B cell (primary cell): Measurements from ENCODE around the gene SUCLG1. TPM values are rescaled to one million over a fixed set of nuclear protein-coding genes. Genes with fewer than 3 reads are reported as not detected.

Source experiments
- ATAC-seq: fragments of 200-7000 bp; cut with Tn5 transposase; one replicate; pipeline ENCODE4 v1.10.0; 2021; ENCODE audit warnings: low read depth, mild to moderate bottlenecking, moderate number of reproducible peaks, moderate library complexity
- CTCF ChIA-PET: fragments of 350-600 bp; sonication (Branson Sonifier 250); formaldehyde crosslinking; loops from one replicate; lab custom pipeline; 2021; ENCODE audit warnings: antibody characterized with exemption, inconsistent platforms; lab: Charles Lee
- POLR2A ChIA-PET: fragments of 350-600 bp; sonication (Branson Sonifier 250); formaldehyde crosslinking; loops from one replicate; lab custom pipeline; 2021; ENCODE audit warnings: antibody characterized with exemption; lab: Charles Lee
- DNase-seq: peaks from one replicate; pipeline ENCODE4 v3.0.0; 2013
- H2AFZ ChIP-seq: 2 replicates; pipeline ENCODE4 v1.6.1; 2012; ENCODE audit warnings: mild to moderate bottlenecking, low read depth, low read length; ENCODE audit not compliant: insufficient read depth, poor library complexity, severe bottlenecking
- H3K27ac ChIP-seq, 2 donors: 1 replicate in 1 of 2; 2 replicates in 1 of 2; pipeline ENCODE4 v1.5.1; 2012 to 2013; ENCODE audit warnings: low read length in 2 of 2, mild to moderate bottlenecking in 2 of 2, moderate library complexity in 1 of 2
- H3K27me3 ChIP-seq, 4 experiments: fragments of 200-600 bp in 1 of 4; sonication (generic) in 1 of 4; replicated peaks in 1 of 4; 1 replicate in 2 of 4; 2 replicates in 2 of 4; pipeline versions ENCODE4 v1.6.1 to v1.7.0; 2013 to 2016; ENCODE audit warnings: low read length in 3 of 4, mild to moderate bottlenecking in 2 of 4, mixed read lengths in 1 of 4, moderate library complexity in 1 of 4; ENCODE audit not compliant: insufficient read depth in 4 of 4, control insufficient read depth in 3 of 4; ENCODE audit errors: control extremely low read depth in 1 of 4
- H3K36me3 ChIP-seq, 2 experiments: replicated peaks in 1 of 2; 1 replicate in 1 of 2; 2 replicates in 1 of 2; pipeline versions ENCODE4 v1.6.1 to v1.7.1; 2013; ENCODE audit warnings: low read length in 1 of 2; ENCODE audit not compliant: insufficient read depth in 2 of 2, control insufficient read depth in 1 of 2; ENCODE audit errors: control extremely low read depth in 1 of 2, extremely low read depth in 1 of 2
- H3K4me1 ChIP-seq, 2 donors: fragments of 200-600 bp in 1 of 2; sonication (generic) in 1 of 2; 1 replicate in 1 of 2; 2 replicates in 1 of 2; pipeline versions ENCODE4 v1.5.1 to v1.6.1; 2013 to 2017; ENCODE audit warnings: low read length in 2 of 2; ENCODE audit not compliant: control insufficient read depth in 2 of 2, insufficient read depth in 2 of 2
- H3K4me2 ChIP-seq: replicated peaks from 2 replicates; pipeline ENCODE3; 2012; ENCODE audit warnings: mild to moderate bottlenecking, low read depth, low read length; ENCODE audit not compliant: poor library complexity, severe bottlenecking
- H3K4me3 ChIP-seq, 5 experiments: fragments of 200-600 bp in 1 of 5; sonication (generic) in 1 of 5; 1 replicate in 3 of 5; 2 replicates in 2 of 5; pipeline versions ENCODE4 v1.5.1 to v1.7.0; 2011 to 2016; ENCODE audit warnings: low read length in 4 of 5, mild to moderate bottlenecking in 4 of 5, low read depth in 2 of 5, control low read depth in 1 of 5, moderate library complexity in 1 of 5; ENCODE audit not compliant: insufficient read depth in 1 of 5; ENCODE audit errors: control extremely low read depth in 1 of 5, extremely low read depth in 1 of 5
- H3K79me2 ChIP-seq: fragments of 200-600 bp; sonication (generic); one replicate; pipeline ENCODE4 v1.6.0; 2016; ENCODE audit warnings: low read length; ENCODE audit not compliant: control insufficient read depth, insufficient read depth
- H3K9ac ChIP-seq: fragments of 200-600 bp; sonication (generic); 2 replicates; pipeline ENCODE4 v1.6.1; 2017; ENCODE audit warnings: mild to moderate bottlenecking, low read length, moderate library complexity
- H3K9me3 ChIP-seq, 3 donors: one replicate each; pipeline versions ENCODE4 v1.6.1 to v1.7.1; 2013; ENCODE audit warnings: low read length in 2 of 3; ENCODE audit not compliant: control insufficient read depth in 2 of 3, insufficient read depth in 1 of 3; ENCODE audit errors: control extremely low read depth in 1 of 3
- H4K20me1 ChIP-seq: 2 replicates; pipeline ENCODE4 v1.6.0; 2012; ENCODE audit warnings: mild to moderate bottlenecking, low read length; ENCODE audit not compliant: insufficient read depth, control insufficient read depth, poor library complexity, severe bottlenecking
- H3K27ac Mint-ChIP-seq: one replicate; pipeline ENCODE4 v1.8.0; 2021; ENCODE audit warnings: mixed read lengths
- H3K27me3 Mint-ChIP-seq: one replicate; pipeline ENCODE4 v1.8.0; 2021; ENCODE audit warnings: mixed read lengths
- H3K4me1 Mint-ChIP-seq: one replicate; pipeline ENCODE4 v1.8.0; 2021; ENCODE audit warnings: mixed read lengths
- H3K4me3 Mint-ChIP-seq: one replicate; pipeline ENCODE4 v1.8.0; 2021; ENCODE audit warnings: mixed read lengths
- H3K9me3 Mint-ChIP-seq: one replicate; pipeline ENCODE4 v1.8.0; 2022; ENCODE audit warnings: mixed read lengths; ENCODE audit not compliant: insufficient read depth
- EZH2 ChIP-seq: IDR thresholded peaks from 2 replicates; pipeline ENCODE4 v1.6.1; 2012; ENCODE audit warnings: borderline replicate concordance, low read depth, mild to moderate bottlenecking, moderate library complexity, low read length; ENCODE audit not compliant: insufficient read depth, poor library complexity, severe bottlenecking
- WGBS: methylation state at CpG from one replicate; pipeline ENCODE4 v1.1.5; 2013; ENCODE audit warnings: missing lambda C conversion rate; ENCODE audit not compliant: insufficient coverage; 5-methylcytosine and 5-hydroxymethylcytosine counted together
- intact Hi-C: fragments of 100-400 bp; cut with micrococcal nuclease; formaldehyde crosslinking; loops from one replicate; pipeline ENCODE4 v1.10.0; 2022
- polyA plus RNA-seq: library from polyadenylated mRNA; depleted of rRNA; stranded (reverse); fragments of >200 nt; gene quantifications from 2 replicates; pipeline ENCODE4 v1.2.3, GENCODE V29; 2012
- total RNA-seq, 2 donors: library from RNA; stranded (reverse); fragments of 120-200 nt in 1 of 2; gene quantifications; 1 replicate in 1 of 2; 2 replicates in 1 of 2; pipeline versions ENCODE4 v1.2.3 to v1.2.4, GENCODE V29; 2013 to 2022
- TF ChIP-seq, protein P1 (sequence below): fragments of 200-600 bp; IDR thresholded peaks from one replicate; pipeline ENCODE4 v1.8.0; 2022; ENCODE audit warnings: antibody characterized with exemption, mild to moderate bottlenecking

Gene SUCLG1
- total and polyA plus RNA-seq, 2 donors (not counting 1 experiment from before 2014, with no cell fraction given) = 16.1 to 31.8 TPM

DNA sequence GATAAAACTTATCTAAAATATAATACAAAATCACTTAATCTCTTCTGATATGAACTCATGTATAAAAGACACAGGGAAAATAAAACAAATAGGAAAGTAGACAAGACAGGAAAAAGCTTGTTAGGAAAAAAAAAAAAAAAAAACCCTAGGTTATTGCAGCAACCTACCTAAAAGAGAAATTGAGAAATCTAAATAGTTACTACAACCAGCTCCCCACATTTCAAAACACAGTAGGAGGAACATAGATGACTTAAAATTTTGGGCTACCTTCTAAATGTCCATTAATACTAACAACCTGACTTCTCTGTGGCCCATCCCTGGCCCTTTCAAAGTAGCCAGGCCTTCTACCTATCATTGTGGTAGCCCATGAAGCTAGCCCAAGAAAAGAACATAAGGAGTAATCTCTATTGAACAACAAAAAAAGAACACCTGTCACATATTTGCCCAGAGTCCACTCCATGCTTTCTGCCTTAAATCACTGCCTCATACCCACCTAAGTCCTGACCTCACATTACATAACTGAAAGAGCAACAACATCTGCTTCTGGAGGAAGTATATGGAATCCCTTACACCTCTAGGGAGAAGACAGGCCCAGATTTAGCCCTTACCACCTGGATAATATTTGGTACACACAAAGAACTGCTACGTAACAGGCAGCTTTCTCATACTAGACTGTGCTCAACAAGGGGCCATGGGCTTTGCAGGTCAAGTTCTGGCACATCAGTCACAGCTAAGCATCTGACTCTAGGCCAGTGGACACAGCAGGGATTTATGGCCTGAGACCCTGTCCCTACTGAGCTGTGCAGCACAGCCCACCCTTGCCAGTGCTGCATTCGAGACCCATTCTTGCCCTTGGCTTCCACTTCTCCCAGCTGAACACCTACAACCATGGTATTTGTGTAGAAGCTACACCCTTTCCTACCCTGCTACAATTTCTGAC lies 8.5 kb downstream of the SUCLG1 start:
- Histone ChIP-seq H3K9me3 (no peaks in the 10 kb centered on the region), H3K9ac (no peak overlapping the region), H4K20me1 (peaks cover 34% of the 10 kb centered on the region), H2AFZ (no peak overlapping the region), H3K36me3 (peaks cover 5 to 19% of the 10 kb centered on the region in 2 experiments), H3K27me3 (no peaks in the 10 kb centered on the region), H3K79me2 (peaks cover 48% of the 10 kb centered on the region), H3K4me1 (no peaks in the 10 kb centered on the region), H3K27ac (no peak overlapping the region), H3K4me3 (no peak overlapping the region), H3K4me2 (no peak overlapping the region)
- ChIA-PET CTCF (no interaction called here), POLR2A (no interaction called here)
- DNase-seq (no peak), ATAC-seq (no peak)
- peaks cover 19% of the 10 kb centered on the region for H3K4me1 Mint-ChIP-seq
- intact Hi-C loops = no loop called here
- TF ChIP-seq, protein P1, sequence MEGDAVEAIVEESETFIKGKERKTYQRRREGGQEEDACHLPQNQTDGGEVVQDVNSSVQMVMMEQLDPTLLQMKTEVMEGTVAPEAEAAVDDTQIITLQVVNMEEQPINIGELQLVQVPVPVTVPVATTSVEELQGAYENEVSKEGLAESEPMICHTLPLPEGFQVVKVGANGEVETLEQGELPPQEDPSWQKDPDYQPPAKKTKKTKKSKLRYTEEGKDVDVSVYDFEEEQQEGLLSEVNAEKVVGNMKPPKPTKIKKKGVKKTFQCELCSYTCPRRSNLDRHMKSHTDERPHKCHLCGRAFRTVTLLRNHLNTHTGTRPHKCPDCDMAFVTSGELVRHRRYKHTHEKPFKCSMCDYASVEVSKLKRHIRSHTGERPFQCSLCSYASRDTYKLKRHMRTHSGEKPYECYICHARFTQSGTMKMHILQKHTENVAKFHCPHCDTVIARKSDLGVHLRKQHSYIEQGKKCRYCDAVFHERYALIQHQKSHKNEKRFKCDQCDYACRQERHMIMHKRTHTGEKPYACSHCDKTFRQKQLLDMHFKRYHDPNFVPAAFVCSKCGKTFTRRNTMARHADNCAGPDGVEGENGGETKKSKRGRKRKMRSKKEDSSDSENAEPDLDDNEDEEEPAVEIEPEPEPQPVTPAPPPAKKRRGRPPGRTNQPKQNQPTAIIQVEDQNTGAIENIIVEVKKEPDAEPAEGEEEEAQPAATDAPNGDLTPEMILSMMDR = no peak
- no peak for TF ChIP-seq EZH2
- no peak overlapping the region for H3K4me3 Mint-ChIP-seq
- H3K9me3 Mint-ChIP-seq = no peaks in the 10 kb centered on the region
- 70% methylated on average over 1 of the region's 2 CpGs for WGBS
- H3K27ac Mint-ChIP-seq = no peak overlapping the region
- no peaks in the 10 kb centered on the region for H3K27me3 Mint-ChIP-seq

DNA sequence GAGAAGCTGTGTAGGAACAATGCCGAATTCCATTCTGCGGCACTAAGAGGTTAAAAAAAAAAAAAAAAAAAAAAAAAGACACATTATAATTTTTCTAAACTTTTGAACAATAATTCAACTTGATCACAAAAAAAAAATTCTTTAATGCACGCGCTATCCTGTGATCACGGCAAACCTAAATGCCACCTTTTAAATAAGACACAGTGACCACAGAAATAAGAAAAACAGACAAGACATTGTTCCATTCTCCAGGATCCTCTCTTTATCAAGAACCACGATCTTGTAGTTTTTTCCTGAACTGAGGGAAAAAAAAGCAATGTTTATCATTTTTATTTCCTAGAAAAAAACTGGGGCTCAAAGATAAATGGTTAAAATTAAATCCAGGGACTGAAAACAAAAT lies 9.4 kb downstream of the SUCLG1 start:
- no peaks in the 10 kb centered on the region for H3K27me3 Mint-ChIP-seq
- intact Hi-C loops = no loop called here
- Histone ChIP-seq H3K36me3 (peaks cover 6 to 21% of the 10 kb centered on the region in 2 experiments), H3K27me3 (no peaks in the 10 kb centered on the region), H3K9me3 (no peaks in the 10 kb centered on the region), H2AFZ (no peak overlapping the region), H4K20me1 (peaks cover 32% of the 10 kb centered on the region), H3K79me2 (peaks cover 49% of the 10 kb centered on the region), H3K4me2 (no peak overlapping the region), H3K9ac (no peak overlapping the region), H3K4me1 (no peaks in the 10 kb centered on the region), H3K4me3 (no peak overlapping the region), H3K27ac (no peak overlapping the region)
- WGBS = 100% methylated on average over 3 of the region's 6 CpGs
- DNase-seq (no peak), ATAC-seq (no peak)
- ChIA-PET POLR2A (no interaction called here), CTCF (no interaction called here)
- no peak overlapping the region for H3K4me3 Mint-ChIP-seq
- H3K4me1 Mint-ChIP-seq = peaks cover 19% of the 10 kb centered on the region
- TF ChIP-seq, protein P1 = no peak
- TF ChIP-seq EZH2 = no peak
- no peaks in the 10 kb centered on the region for H3K9me3 Mint-ChIP-seq
- no peak overlapping the region for H3K27ac Mint-ChIP-seq
